Raji (cell line): ENCODE data around the gene KNTC1.

Experiments
- POLR2A ChIP-seq: IDR thresholded peaks from 2 replicates; pipeline ENCODE4 v1.6.1; 2011; ENCODE audit warnings: low read depth, low read length, control low read depth; ENCODE audit not compliant: insufficient read depth

Gene KNTC1, protein sequence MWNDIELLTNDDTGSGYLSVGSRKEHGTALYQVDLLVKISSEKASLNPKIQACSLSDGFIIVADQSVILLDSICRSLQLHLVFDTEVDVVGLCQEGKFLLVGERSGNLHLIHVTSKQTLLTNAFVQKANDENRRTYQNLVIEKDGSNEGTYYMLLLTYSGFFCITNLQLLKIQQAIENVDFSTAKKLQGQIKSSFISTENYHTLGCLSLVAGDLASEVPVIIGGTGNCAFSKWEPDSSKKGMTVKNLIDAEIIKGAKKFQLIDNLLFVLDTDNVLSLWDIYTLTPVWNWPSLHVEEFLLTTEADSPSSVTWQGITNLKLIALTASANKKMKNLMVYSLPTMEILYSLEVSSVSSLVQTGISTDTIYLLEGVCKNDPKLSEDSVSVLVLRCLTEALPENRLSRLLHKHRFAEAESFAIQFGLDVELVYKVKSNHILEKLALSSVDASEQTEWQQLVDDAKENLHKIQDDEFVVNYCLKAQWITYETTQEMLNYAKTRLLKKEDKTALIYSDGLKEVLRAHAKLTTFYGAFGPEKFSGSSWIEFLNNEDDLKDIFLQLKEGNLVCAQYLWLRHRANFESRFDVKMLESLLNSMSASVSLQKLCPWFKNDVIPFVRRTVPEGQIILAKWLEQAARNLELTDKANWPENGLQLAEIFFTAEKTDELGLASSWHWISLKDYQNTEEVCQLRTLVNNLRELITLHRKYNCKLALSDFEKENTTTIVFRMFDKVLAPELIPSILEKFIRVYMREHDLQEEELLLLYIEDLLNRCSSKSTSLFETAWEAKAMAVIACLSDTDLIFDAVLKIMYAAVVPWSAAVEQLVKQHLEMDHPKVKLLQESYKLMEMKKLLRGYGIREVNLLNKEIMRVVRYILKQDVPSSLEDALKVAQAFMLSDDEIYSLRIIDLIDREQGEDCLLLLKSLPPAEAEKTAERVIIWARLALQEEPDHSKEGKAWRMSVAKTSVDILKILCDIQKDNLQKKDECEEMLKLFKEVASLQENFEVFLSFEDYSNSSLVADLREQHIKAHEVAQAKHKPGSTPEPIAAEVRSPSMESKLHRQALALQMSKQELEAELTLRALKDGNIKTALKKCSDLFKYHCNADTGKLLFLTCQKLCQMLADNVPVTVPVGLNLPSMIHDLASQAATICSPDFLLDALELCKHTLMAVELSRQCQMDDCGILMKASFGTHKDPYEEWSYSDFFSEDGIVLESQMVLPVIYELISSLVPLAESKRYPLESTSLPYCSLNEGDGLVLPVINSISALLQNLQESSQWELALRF (N-terminal part only)

DNA sequence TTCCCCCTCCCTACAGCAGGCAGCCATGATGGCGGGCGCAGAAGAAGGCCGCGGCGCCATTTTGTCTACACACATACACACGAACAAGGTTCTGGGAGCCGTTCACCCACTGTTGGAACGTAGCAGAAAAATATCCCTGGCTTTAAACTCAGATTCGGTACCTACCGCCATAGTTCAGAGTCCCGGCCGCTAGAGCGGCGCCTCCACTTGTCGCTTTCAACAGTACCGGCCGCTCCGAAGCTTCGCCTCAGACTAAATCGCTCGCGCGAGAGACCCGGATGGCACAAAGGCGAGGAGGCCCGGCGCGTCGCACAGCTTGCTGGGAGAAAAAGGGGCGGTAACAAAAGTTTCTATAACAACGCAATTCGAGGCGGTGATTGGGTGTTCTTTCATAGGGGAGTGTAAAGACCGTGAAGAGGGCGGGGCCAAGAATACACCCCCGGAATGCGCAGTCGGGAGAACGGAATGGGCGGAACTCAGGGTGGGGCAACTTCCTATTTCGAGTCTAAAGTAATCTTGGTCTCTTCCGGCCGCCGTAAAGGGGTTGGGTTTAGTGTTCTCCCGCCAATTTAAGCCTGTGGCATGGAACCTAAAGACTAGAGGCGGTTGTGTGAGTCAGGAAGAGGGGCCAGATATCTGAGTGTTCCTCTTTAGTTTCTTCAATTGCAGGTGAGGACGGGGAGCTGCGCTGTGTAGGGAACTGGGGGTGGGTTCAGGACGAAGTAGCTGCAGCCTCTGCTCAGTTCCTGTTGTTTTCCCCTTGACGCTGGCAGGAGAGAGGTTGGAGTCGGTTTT, at the start of gene KNTC1, which contains the start of gene RSRC2:
Gene KNTC1 (plus strand): TSS at position 567 of the 795 bp plus-strand sequence. CDS start 2,815 bp downstream, outside the sequence.
Gene RSRC2 (minus strand): TSS at position 254 of the 795 bp plus-strand sequence. CDS start 83 bp downstream, at position 171.
- TF ChIP-seq POLR2A: peak; percentile 84

DNA sequence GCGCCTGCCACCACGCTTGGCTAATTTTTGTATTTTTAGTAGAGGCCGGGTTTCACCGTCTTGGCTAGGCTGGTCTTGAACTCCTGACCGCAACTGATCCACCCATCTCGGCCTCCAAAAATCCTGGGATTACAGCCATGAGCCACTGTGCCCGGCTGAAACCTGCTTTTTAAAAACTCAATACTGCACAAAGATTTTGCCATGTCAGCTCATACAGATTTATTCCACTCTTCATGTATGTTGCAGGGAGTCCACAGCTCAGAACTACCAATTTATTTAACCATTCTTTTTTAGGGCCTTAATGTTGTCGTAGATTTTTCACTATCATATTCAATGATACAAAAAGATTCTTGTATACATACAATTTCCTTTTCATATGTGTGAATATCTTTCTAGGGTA, 46.3 kb upstream of the KNTC1 start:
- no peak for TF ChIP-seq POLR2A

DNA sequence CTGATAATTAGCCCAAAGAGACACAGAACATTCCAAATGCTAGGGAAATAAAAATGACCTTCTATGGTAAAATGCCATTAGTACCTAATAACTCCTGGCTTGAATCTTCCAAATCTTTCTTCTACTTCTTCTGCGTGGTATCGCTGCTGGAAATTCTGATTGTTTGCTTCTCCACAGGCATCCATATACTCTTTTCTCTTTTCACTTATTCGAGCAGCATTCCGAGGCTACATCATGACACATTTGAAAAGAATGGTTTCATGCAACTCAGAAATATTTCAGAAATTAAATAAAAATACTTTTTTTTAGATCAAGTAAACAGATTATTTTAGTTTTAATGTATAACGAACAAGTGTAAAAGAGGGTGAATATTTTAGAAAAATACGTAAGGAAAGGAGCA, 45.2 kb upstream of the KNTC1 start:
- no peak for TF ChIP-seq POLR2A

DNA sequence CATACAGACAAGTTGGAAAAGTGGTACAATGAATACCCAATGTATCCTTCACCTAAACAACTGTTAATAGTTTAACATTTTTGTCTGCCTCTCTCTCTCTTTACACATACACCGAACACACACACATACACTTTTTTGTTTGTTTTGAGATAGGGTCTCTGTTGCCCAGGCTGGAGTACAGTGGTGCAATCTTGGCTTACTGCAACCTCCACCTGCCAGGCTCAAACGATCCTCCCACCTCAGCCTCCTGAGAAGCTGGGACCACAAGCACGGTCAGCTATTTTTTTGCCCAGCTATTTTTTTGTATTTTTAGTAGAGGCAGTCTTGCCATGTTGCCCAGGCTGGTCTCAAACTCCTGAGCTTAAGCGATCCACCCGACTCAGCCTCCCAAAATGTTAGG, 43.1 kb upstream of the KNTC1 start:
- no peak for TF ChIP-seq POLR2A

DNA sequence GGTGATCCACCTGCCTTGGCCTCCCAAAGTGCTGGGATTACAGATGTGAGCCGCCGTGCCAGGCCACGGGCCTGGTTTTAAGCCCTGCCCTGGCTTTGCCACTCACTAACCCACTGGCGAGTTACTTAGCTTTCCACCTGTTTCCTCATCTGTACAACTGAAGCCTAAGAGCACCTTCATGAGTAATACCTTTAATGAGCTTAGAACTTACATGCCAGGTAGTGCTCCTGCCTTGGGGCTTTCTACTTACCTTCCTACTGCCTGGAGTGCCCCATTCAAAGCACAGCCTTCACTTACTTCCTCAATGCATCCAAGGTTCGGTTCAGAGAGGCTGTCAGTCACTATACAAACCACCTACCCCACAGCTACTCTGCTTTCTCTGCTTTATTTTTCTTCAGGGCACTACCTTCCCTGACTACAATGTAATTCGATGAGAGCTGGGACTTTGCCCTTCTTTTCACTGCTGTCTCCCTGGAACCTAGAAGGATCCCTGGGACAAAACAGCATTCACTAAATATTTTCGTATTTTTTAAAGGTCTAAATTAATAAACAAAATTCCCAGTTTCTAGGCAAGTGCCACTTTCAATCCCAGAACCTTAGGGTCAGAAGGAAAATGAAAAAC, 40.1 kb upstream of the KNTC1 start:
- TF ChIP-seq POLR2A: no peak

DNA sequence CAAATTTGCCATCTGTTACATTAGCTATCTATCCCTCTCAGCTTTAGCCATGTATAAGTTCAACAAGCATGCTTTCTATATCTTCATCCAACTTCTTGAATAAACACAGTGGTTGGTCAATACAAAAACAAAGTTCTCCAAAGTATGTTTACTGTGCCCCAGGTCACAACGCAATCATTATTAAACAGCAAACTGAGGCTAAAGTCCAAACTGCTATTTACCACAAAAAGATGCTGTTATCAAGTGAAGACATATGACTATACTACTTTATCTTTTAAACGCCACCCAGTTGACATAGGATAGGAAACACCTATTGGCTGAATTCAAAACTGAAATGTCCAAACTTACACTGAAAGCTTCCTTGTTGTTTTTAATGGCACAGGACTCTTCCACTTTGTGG, 38.0 kb upstream of the KNTC1 start:
- TF ChIP-seq POLR2A: no peak

DNA sequence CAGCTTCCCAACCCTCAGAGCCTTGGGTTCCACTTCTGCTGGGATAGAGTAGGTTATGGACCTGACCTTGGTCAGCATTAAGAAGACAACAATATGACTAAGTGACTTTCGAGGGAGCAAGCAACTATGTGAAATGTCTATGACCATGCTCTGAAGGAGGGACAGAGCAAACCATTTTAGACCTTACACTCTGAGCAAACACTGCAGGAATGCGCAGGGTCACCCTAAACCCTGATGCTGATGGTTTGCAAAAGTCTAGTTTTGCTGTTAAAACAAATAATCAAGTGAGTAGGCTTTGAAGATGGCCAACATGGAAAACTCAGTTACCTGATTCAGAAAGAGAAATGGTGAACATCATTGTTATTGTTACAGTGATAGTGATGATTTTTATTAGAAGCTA, 35.1 kb upstream of the KNTC1 start:
- TF ChIP-seq POLR2A: no peak

DNA sequence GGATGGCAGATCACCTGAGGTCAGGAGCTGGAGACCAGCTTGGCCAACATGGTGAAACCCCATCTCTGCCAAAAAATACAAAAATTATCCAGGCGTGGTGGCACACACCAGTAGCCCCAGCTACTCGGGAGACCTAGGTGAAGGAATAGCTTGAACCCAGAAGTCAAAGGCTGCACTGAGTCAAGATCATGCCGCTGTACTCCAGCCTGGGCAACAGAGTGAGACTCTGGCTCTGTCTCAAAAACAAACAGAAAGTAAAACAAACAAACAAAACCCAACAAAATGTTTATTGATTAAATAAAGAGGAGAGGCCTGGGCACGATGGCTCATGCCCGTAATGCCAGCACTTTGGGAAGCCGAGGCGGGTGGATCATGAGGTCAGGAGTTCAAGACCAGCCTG, 31.8 kb upstream of the KNTC1 start:
- no peak for TF ChIP-seq POLR2A

DNA sequence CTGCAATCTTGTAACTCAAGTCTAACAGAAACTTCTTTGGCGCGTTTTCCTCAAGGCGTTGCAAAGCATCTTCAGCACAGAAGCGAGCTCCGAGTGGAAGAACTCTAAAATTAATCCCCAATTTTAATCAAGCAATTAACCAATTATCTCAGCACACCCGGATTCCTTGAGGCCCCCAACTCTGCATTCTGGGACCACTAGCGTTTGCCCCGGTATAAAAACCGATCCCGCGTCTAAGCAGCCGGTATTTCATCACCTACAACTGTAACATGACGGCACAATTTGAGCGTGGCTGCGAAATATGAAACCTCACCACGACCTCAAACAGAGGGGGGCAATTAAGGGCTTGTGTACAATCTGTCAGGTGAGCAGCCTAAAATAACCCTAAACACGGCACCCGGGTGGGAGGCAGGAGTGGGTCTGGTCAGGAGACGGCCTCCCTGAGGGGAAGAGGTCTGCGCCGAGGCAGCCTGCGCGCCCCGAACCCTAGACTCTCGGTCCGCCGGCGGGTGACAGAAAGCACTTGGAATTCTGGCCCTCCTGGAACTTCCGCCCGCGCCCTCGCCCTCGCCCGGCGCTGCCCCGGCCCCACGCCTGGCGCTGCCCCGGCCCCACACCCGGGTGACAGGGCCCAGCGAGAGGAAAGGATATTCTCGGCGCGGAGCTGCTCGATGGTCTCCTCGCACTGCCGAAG, 26.9 kb upstream of the KNTC1 start:
- TF ChIP-seq POLR2A: no peak

DNA sequence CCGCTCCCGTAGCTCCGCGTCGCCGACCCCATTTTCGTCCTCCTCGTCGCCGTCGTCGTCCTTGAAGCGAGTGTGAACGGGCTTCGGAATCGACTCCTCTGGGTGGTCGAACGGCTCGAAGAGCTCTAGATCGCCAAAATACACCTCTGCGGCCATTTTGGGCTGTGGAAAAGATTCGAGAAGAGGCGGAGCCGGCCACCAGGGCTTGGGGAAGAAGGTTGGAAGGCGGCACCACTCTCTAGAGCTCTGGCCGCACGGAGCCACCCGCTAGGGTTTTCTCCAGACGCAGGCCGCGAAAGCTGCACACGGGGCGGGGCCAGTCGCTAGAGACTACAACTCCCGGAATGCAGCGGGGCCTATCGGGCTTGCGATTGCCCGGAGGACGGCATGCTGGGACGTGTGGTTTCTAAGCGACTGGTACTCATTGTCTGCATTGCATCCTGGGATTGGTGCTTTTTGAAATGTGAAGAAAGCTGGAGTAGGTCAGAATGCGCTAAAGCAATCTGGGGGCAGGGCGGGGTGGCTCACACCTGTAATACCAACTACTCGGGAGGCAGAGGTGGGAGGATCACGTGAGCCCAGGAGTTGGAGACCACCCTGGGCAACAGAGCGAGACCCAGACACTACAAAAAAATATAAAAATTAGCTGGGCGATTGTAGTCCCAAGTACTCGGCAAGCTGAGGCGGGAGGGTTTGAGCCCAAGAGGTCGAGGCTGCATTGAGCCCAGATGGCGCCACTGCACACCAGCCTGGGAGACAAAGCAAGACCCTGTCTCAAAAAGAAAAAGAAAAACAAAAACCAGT, 26.2 kb upstream of the KNTC1 start, which contains the start of gene ZCCHC8:
Gene ZCCHC8 (minus strand): TSS at position 248 of the 804 bp plus-strand sequence. CDS start 92 bp downstream, at position 156.
- TF ChIP-seq POLR2A: peak; percentile 85

DNA sequence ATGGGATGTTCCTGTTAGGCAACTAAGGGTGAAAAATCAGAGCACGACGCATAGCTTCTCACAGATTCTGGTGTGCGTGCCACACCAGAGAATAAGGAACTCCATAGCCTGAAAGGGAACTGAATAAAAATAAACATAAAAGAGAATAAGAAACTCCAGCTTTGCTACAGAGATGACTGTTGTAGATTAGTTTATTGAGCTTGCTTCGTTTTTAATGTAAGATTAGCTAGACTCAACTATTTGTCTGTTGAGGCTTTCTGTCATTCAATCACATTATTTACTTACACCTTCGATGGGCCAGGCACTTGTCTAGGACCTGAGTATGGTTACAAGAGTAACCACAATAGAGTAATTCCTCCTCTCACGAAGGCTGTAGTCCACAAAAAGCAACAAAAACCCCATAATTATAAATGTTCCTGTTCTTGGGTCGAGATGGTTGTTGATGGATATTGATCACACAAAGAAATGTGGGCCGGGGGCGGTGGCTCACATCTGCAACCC, 25.5 kb upstream of the KNTC1 start:
- no peak for TF ChIP-seq POLR2A

DNA sequence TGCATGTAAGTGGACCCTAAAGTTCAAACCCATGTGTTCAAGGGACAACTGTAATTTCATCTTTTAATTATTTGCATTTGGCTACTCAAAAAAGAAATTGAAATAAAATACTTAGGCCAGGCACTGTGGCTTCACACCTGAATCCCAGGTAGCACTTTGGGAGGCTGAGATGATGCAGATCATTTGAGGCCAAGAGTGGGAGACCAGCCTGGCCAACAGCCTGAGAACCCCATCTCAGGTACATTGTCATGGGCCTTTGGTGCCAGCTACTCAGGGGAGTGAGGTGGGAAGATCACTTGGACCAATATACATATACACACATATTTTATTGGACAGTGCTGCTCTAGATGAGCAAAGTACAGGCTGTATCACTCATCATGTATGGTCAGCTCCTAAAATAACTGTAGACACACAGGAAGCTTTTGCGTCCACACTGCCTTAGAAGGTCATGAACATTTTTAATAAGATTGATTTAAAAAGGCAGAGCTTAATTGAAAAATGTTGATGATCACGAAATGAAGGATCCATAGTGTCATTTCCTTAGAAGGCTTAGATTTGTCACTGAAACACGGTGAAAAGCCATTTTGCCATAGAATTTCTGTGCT, 23.8 kb upstream of the KNTC1 start:
- TF ChIP-seq POLR2A: no peak
